Measurements from ENCODE around the gene DPM2. TPM values are rescaled to one million over a fixed set of nuclear protein-coding genes. Genes with fewer than 3 reads are reported as not detected.

Gene DPM2
- total RNA-seq, 1 donor from 2014 or later = 29.2 TPM

DNA sequence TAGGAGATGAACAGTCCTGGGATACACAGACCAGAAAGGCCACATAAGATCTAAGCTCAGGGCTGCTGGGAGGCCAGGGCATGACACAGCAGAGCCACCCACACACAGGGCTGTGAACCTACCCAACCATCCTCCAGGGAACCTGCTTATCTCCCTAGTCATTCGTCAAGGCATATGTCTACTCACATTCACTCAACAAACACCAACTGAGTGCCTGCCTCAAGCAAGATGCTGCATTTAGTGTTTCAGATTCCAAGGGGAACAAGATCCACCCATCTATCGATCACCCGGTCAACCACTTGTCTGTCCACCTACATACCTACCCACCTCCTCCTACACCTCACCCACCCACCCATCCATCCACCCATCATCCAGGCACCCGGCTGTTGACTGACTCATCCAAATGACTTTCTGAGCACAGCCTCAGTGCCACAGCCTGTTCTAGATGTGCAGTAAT is 1.9 kb downstream of the DPM2 start:
- no peak for TF ChIP-seq CTCF (IDR thresholded peaks at IDR 0.05)
- no peaks in the 10 kb centered on the region for H3K27me3 Mint-ChIP-seq (ENCODE audit: unreplicated experiment)
- peak overlapping the region; percentile 97 for H3K4me3 Mint-ChIP-seq (ENCODE audit: unreplicated experiment)
- peaks cover 4% of the 10 kb centered on the region for H3K36me3 Mint-ChIP-seq (ENCODE audit: unreplicated experiment)
- no peak for DNase-seq (ENCODE audit: extremely low spot score, unreplicated experiment)
- no peaks in the 10 kb centered on the region for H3K9me3 Mint-ChIP-seq (ENCODE audit: unreplicated experiment)
- H3K27ac Mint-ChIP-seq (ENCODE audit: unreplicated experiment) = no peak overlapping the region
- H3K4me1 Mint-ChIP-seq (ENCODE audit: unreplicated experiment) = peaks cover 43% of the 10 kb centered on the region

DNA sequence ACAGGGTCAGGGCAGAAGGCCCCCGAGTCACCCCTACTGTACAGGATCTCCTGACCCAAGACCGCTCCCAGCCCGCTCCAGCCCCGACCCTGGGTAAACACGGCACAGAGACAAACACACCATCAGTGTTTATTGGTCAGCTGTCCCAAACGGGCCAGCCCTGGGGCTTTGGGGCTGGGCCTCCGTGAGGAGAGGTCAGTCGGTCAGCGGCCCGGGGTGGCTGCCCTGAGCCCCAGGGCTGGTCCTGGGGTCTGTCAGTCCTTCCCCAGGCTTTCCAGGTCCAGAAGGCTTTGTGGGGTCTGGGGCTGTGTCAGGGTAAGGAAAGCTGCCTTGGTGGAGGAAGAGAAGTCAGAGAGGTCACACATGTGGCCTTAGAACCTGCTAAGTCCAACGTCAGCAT is 2.7 kb downstream of the DPM2 start:
- no peak for TF ChIP-seq CTCF (IDR thresholded peaks at IDR 0.05)
- Mint-ChIP-seq H3K9me3 (ENCODE audit: unreplicated experiment) (no peaks in the 10 kb centered on the region), H3K4me3 (ENCODE audit: unreplicated experiment) (no peak overlapping the region), H3K4me1 (ENCODE audit: unreplicated experiment) (peaks cover 46% of the 10 kb centered on the region), H3K27ac (ENCODE audit: unreplicated experiment) (no peak overlapping the region), H3K27me3 (ENCODE audit: unreplicated experiment) (no peaks in the 10 kb centered on the region), H3K36me3 (ENCODE audit: unreplicated experiment) (no peaks in the 10 kb centered on the region)
- no peak for DNase-seq (ENCODE audit: extremely low spot score, unreplicated experiment)

- peak overlapping the region; percentile 0 for H3K27ac Mint-ChIP-seq (ENCODE audit: unreplicated experiment)
- H3K4me1 Mint-ChIP-seq (ENCODE audit: unreplicated experiment) = peaks cover 48% of the 10 kb centered on the region
Observed at GRCh38 chr9:127934248-127934647, 3.4 kb downstream of the DPM2 start.

DNA sequence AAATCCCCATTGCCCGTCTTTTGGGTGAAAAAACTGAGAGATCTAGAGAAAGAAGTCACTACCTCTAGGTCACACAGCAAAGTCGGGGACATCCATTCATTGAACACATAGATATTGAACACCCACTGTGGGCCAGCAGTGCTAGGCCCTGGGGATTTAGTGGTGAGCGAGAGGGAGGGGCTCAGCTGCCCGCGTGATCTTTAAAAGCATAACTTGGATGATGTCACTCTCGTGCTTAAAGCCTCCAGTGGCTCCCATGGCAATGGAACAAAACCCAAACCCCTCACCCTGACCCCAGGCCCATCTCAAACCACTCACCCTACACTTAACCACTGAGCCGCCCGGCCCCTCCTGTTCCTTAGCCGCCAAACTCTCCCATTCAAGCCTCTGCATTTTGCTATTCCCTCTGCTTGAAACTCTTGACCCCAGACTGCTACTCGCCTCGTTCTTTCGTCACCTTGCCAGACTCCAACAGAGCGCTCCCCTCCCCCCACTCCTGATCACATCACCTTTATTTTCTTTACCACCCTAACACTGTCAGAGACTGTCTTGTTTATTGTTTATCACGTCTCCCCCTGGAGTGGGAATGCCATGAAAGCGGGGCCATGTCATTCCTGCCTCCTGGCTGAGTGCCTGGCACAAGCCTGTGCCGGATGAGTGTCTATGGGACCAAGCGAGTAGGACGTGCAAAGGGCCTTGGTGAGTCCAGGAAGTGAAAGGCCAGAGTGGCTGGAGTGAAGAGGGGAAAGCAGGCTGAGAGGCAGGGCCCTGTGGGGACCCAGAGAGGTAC is 6.4 kb downstream of the DPM2 start:
- H3K4me1 Mint-ChIP-seq (ENCODE audit: unreplicated experiment) = peaks cover 38% of the 10 kb centered on the region
- peak overlapping the region; percentile 73 for H3K4me3 Mint-ChIP-seq (ENCODE audit: unreplicated experiment)
- no peaks in the 10 kb centered on the region for H3K36me3 Mint-ChIP-seq (ENCODE audit: unreplicated experiment)
- no peaks in the 10 kb centered on the region for H3K27me3 Mint-ChIP-seq (ENCODE audit: unreplicated experiment)
- no peaks in the 10 kb centered on the region for H3K9me3 Mint-ChIP-seq (ENCODE audit: unreplicated experiment)
- H3K27ac Mint-ChIP-seq (ENCODE audit: unreplicated experiment) = peak overlapping the region; percentile 89
- no peak for TF ChIP-seq CTCF (IDR thresholded peaks at IDR 0.05)
- no peak for DNase-seq (ENCODE audit: extremely low spot score, unreplicated experiment)

More at GRCh38 chr9:127934248-127934647, 3.4 kb downstream of the DPM2 start:
- no peak for TF ChIP-seq CTCF (IDR thresholded peaks at IDR 0.05)
- H3K9me3 Mint-ChIP-seq (ENCODE audit: unreplicated experiment) = no peaks in the 10 kb centered on the region
- H3K36me3 Mint-ChIP-seq (ENCODE audit: unreplicated experiment) = no peaks in the 10 kb centered on the region
- no peak for DNase-seq (ENCODE audit: extremely low spot score, unreplicated experiment)
- no peak overlapping the region for H3K4me3 Mint-ChIP-seq (ENCODE audit: unreplicated experiment)
- H3K27me3 Mint-ChIP-seq (ENCODE audit: unreplicated experiment) = no peaks in the 10 kb centered on the region

- Mint-ChIP-seq H3K4me1 (ENCODE audit: unreplicated experiment) (peaks cover 30% of the 10 kb centered on the region), H3K9me3 (ENCODE audit: unreplicated experiment) (no peaks in the 10 kb centered on the region), H3K27ac (ENCODE audit: unreplicated experiment) (peak within 1 kb of the TSS; percentile 89), H3K4me3 (ENCODE audit: unreplicated experiment) (peak within 1 kb of the TSS; percentile 73), H3K36me3 (ENCODE audit: unreplicated experiment) (no peaks in the 10 kb centered on the region), H3K27me3 (ENCODE audit: unreplicated experiment) (no peaks in the 10 kb centered on the region)
- peak; percentile 95 for DNase-seq (ENCODE audit: extremely low spot score, unreplicated experiment)
- TF ChIP-seq CTCF (IDR thresholded peaks at IDR 0.05) = peak; percentile 34
Observed at GRCh38 chr9:127930231-127931091, 7.2 kb downstream of the DPM2 start, which contains the start of gene PIP5KL1. TSS of gene PIP5KL1 (minus strand) at chr9:127930777. CDS start at chr9:127930752, 25 bp downstream.
